Activated CD4-positive, CD25-positive, alpha-beta regulatory T cell treated with anti-CD3 and anti-CD28 coated beads, Interleukin-2, amount 50 U/mL, for 24 hours (primary cell): ENCODE data around the gene PILRB.
A peak's percentile ranks its signal among the peaks of the same experiment; 100 is the strongest.

Experiments
- ATAC-seq, 2 donors: fragments of 150-1000 bp; cut with Tn5 transposase; one replicate each; pipeline ENCODE4 v1.10.0; 2021; ENCODE audit warnings: mild to moderate bottlenecking in 1 of 2, moderate library complexity in 1 of 2

The PILRB gene

DNA sequence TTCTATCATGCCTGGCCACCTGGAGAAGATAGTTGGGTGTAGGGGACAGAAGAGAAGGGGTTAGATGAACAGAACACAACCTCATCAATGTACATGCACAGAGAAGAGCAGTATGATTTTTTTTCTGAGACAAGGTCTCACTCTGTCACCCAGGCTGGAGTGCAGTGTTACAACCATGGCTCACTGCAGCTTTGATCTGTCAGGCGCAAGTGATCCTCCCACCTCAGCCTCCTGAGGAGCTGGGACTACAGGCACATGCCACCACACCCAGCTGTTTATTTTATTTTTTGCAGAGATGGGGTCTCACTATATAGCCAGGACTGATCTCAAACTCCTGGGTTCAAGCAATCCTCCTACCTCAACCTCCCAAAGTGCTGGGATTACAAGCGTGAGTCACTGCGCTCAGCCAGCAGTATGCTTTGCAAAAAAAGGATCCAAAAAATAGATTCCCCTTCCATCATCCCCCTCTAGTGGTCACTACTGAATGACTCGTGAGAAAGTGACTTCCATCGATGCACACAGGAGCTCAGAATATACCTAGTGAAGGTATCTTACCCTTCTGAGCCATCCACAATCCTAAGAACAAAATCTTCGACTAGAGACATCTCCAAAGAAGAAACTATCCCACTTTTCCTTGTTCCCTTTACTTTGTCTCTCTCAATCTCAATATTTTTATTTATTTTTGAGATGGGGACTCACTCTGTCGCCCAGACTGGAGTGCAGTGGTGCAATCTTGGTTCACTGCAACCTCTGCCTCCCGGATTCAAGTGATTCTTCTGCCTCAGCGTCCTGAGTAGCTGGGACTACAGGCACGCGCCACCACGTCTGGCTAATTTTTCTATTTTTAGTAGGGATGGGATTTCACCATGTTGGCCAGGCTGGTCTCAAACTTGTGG is 49.6 kb downstream of the PILRB start:
- ATAC-seq, result peak; percentile 77 to 85

DNA sequence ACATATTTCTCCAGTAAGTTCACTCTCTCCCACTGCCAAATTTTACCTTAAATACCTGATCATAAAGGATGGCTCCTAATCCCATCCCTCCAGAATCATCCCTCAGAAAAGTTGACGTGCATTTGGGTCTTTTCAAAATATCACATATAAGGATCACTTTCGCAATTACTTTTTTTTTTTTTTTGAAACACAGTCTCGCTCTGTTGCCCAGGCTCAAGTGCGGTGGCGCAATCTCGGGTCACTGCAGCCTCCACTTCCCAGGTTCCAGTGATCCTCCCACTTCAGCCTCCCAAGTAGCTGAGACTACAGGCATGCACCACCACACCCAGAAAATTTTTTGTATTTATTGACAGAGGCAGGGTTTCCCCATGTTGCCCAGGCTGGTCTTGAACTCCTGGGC is 53.2 kb downstream of the PILRB start:
- no peak for ATAC-seq

DNA sequence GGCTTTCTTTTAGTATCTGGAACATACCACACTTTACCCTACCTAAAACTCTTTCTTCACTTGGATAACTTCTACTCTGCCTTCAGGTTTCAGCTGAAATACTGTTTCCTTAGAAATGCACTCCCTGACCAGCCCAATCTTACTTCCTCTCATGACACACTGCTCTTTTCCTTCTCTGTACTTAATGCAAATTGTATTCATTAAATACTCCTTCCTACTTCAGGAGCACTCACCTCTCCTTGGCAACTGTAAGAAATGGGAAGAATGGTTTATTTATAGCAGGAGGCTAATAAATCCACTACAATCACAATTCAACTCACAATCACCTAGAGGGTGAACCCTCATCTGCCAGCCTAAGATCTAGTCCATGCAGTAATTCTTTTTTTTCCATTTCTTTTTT is 55.4 kb downstream of the PILRB start:
- no peak for ATAC-seq

DNA sequence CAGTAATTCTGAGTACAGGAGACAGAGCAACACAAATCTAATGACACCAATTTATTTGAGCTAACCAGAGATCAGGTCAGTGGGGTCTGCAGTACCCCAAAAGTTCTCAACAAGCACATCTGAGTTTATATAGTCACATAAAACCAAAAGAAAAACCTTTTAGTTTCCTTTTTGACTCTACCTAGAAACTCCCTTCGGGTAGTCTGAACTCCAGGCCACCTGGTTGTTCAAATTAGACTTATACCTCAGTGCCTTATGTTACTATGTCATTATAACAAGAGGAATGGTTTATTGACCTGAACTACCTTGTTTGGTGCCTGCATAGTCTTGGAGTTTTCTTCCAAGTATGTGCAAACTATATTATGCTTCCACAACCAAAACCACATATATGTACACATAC is 56.0 kb downstream of the PILRB start:
- no peak for ATAC-seq

DNA sequence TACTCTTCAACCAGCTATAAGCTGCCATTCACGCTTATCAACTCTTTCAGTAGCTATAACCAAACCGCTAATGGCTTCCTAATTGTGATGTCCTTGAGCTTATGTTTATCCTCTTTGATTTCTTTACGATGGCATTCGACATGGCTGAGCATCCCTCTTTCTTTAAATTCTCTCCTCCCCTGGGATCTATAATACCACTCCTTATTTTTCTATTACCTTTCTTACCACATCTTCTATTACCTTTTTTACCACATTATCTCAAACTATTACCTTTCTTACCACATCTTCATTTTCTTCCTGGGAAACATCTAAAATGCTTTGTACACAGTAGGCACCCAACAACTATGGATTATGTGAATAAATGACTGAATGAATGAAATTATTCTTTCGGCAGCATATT is 57.5 kb downstream of the PILRB start:
- ATAC-seq, result no peak
